HG03571 (cell line): ENCODE results near the gene OSGEPL1.
"Not testable (repeated sequence)": the region's sequence is repeated elsewhere in the genome, so short reads cannot be mapped to it uniquely, and the experiment has no call there.

Experiments used
- ATAC-seq: cut with Tn5 transposase; IDR thresholded peaks from one replicate; pipeline ENCODE4 v1.9.1; 2021; ENCODE audit not compliant: unreplicated experiment

OSGEPL1 gene

GRCh38 chr2:189762551-189763298, at the start of gene OSGEPL1:
OSGEPL1 (minus strand) TSS chr2:189762792; CDS start chr2:189761640, 1,152 bp downstream.
- ATAC-seq, result peak; percentile 97

GRCh38 chr2:189803431-189803830, 40.8 kb upstream of the OSGEPL1 start:
- ATAC-seq, result no peak

- no peak for ATAC-seq
Measured at GRCh38 chr2:189802396-189802912, 39.9 kb upstream of the OSGEPL1 start.

GRCh38 chr2:189799531-189799930, 36.9 kb upstream of the OSGEPL1 start:
- ATAC-seq, result no peak

- no peak for ATAC-seq
Measured at GRCh38 chr2:189799030-189799331, 36.4 kb upstream of the OSGEPL1 start.

GRCh38 chr2:189798312-189799029, 35.9 kb upstream of the OSGEPL1 start:
- ATAC-seq, result peak; percentile 70

- no peak for ATAC-seq
Measured at GRCh38 chr2:189797902-189798301, 35.3 kb upstream of the OSGEPL1 start.

- no peak for ATAC-seq
Measured at GRCh38 chr2:189794310-189794709, 31.7 kb upstream of the OSGEPL1 start.

- no peak for ATAC-seq
Measured at GRCh38 chr2:189791338-189792042, 28.9 kb upstream of the OSGEPL1 start.

- ATAC-seq, result peak; percentile 90
Measured at GRCh38 chr2:189783927-189784867, 21.6 kb upstream of the OSGEPL1 start, which contains the start of the genes ORMDL1 and PMS1. ORMDL1 (minus strand) TSS chr2:189784339; CDS start chr2:189782595, 1,744 bp downstream. PMS1 (plus strand) TSS chr2:189784450; CDS start chr2:189791810, 7,360 bp downstream.

- ATAC-seq, result peak; percentile 20
Measured at GRCh38 chr2:189783451-189783926, 20.9 kb upstream of the OSGEPL1 start.

GRCh38 chr2:189782221-189782671, 19.7 kb upstream of the OSGEPL1 start:
- no peak for ATAC-seq

- no peak for ATAC-seq
Measured at GRCh38 chr2:189772212-189772611, 9.6 kb upstream of the OSGEPL1 start.

GRCh38 chr2:189770590-189771322, 8.2 kb upstream of the OSGEPL1 start:
- no peak for ATAC-seq

- ATAC-seq, result no peak
Measured at GRCh38 chr2:189763908-189764661, 1.5 kb upstream of the OSGEPL1 start.

- ATAC-seq, result no peak
Measured at GRCh38 chr2:189762229-189762550, 402 bp downstream of the OSGEPL1 start.

- ATAC-seq, result not testable (repeated sequence)
Measured at GRCh38 chr2:189760154-189760553, 2.4 kb downstream of the OSGEPL1 start.

- no peak for ATAC-seq
Measured at GRCh38 chr2:189756311-189756952, 6.2 kb downstream of the OSGEPL1 start.
